Kidney capillary endothelial cell (primary cell): Measurements from ENCODE around the gene SLC16A11.
A peak's percentile ranks its signal among the peaks of the same experiment; 100 is the strongest.
"Not testable (repeated sequence)": the region's sequence is repeated elsewhere in the genome, so short reads cannot be mapped to it uniquely, and the experiment has no call there.

Experiments
- DNase-seq: peaks from one replicate; pipeline ENCODE4 v3.0.0-alpha.2; 2018; ENCODE audit warnings: low spot score

The SLC16A11 gene, protein sequence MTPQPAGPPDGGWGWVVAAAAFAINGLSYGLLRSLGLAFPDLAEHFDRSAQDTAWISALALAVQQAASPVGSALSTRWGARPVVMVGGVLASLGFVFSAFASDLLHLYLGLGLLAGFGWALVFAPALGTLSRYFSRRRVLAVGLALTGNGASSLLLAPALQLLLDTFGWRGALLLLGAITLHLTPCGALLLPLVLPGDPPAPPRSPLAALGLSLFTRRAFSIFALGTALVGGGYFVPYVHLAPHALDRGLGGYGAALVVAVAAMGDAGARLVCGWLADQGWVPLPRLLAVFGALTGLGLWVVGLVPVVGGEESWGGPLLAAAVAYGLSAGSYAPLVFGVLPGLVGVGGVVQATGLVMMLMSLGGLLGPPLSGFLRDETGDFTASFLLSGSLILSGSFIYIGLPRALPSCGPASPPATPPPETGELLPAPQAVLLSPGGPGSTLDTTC

DNA sequence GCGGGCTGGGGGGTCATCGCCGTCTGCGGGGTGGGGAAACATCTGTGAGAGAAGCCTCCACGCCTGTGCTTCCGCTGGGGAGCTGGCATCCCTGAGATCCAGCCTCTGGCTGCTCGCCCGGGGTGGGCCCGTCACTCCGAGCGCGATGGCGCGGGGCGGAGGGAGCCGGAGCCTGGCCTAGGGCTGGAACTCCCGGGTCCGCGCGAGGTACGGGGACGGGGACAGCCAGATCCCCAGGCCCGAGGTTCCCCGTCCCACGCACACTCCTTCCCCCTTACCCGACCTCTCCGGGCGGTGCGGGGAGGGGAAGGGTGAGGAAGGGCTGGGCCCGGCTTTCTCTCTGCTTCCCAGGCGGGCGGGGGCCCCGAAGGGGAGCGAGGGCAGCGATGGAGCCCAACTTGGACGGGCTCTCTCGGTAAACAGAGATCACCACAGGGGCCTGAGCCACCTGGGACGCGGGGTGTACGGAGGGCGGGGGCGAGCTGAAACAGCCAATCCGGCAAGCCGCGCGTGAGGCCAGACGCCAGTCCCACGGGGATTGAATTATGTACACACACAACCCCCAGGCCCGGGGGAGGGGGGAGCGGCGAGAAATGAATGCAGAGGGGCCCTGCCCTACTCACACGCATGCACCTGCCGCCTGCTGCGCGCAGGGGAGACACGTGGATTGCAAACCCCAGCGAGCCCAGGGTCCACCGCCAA, at the start of gene SLC16A11:
Gene SLC16A11 (minus strand): TSS at position 596 of the 702 bp plus-strand sequence. CDS start 579 bp downstream, at position 17.
- no peak for DNase-seq

DNA sequence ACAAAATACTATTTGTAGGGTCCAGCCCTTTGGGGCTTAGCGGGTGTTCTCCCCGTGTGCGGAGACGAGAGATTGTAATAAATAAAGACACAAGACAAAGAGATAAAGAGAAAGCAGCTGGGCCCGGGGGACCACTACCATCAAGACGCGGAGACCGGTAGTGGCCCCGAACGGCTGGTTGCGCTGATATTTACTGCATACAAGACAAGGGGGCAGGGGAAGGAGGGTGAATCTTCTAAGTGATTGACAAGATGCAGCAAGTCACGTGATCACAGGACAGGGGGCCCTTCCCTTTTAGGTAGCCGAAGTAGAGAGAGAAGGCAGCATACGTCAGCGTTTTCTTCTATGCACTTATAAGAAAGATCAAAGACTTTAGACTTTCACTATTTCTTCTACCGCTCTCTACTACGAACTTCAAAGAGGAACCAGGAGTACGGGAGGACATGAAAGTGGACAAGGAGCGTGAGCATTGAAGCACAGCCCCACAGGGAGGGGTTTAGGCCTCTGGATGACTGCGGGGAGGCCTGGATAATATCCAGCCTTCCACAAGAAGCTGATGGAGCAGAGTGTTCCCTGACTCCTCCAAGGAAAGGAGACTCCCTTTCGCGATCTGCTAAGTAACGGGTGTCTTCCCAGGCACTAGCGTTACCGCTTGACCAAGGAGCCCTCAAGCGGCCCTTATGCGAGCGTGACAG, 47.6 kb upstream of the SLC16A11 start:
- not testable (repeated sequence) for DNase-seq

DNA sequence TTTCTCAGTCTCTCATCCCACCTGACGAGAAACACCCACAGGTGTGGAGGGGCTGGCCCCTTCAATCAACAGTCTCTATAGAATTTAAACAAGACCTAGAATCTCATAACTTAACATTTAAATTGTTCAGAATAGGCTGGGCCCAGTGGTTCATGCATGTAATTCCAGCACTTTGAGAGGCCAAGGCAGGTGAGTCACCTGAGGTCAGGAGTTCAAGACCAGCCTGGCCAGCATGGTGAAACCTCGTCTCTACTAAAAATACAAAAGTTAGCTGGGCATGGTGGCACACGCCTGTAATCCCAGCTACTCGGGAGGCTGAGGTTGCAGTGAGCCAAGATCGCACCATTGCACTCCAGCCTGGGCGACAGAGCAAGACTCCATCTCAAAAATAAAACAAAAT, 45.7 kb upstream of the SLC16A11 start:
- not testable (repeated sequence) for DNase-seq

DNA sequence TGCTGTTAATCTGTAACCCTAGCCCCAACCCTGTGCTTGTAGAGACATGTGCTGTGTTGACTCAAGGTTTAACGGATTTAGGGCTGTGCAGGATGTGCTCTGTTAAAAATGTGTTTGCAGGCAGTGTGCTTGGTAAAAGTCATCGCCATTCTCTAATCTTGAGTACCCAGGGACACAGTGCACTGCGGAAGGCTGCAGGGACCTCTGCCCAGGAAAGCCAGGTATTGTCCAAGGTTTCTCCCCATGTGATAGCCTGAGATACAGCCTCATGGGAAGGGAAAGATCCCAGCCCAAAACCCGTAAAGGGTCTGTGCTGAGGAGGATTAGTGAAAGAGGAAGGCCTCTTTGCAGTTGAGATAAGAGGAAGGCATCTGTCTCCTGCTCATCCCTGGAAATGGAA, 44.5 kb upstream of the SLC16A11 start:
- DNase-seq: not testable (repeated sequence)

DNA sequence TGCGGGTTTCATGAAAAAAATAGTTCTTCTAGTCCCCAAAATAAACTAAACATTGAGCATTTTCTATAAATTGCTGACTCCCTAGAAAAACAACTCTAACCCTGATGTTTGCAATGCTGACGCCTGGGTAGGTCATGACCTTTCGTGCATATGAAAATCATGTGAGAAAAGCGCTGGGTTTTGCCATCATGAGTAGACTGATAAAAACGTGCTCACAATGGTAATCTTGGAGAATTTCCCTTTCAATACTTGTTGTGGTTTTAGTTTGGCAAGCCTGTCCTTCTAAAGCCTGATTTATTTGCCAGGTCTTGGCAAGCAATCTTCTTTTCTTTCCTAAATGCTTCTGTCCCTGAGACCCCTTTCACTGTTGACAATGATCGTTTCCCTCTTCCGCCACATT, 40.2 kb upstream of the SLC16A11 start:
- no peak for DNase-seq

DNA sequence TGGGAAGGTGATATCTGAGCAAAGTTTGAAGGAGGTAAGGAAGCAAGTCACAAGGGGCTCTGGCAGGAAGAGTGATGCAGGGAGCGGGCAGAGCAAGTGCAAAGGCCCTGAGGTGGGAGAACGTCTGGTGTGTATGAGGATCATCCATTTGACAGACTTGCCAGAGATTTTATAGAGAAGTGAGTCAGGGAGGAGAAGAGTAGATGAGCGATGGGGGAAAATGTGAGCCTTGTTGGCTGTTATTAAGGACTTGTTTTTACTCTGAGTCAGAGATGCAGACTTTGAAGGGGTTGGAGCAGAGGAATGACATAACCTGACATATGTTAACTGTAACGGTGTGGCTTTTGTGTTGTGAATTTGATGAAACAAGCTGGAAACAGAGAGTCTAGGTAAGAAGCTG, 39.7 kb upstream of the SLC16A11 start:
- no peak for DNase-seq

DNA sequence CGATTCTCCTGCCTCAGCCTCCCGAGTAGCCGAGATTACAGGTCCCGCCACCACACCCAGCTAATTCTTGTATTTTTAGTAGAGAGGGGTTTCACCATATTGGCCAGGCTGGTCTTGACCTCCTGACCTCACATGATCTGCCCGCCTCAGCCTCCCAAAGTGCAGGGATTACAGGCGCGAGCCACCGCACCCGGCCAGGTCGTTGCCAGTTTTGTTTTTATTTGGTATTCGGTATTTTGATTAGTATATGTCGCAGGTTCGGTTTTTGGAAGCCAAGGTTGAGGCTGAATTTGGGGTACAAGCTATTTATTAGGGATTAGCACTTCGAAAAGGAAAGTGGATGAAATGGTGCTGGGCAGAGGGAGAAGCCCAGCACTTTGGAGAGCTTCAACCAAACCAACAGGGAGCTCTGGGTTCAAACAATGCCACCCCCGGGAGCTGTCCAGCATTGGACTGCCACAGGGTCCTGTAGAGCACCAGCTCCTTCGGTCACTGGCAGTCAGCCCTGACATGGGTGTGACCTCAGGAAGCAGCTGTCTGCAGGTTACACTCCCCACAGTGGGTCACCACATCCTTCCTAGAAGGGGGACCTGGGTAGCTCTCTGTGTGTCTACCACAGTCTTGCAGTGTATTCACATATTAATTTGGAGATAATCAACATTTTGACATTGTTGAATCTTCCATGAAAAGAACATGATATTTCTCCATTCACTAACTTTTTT, 37.6 kb upstream of the SLC16A11 start:
- no peak for DNase-seq

DNA sequence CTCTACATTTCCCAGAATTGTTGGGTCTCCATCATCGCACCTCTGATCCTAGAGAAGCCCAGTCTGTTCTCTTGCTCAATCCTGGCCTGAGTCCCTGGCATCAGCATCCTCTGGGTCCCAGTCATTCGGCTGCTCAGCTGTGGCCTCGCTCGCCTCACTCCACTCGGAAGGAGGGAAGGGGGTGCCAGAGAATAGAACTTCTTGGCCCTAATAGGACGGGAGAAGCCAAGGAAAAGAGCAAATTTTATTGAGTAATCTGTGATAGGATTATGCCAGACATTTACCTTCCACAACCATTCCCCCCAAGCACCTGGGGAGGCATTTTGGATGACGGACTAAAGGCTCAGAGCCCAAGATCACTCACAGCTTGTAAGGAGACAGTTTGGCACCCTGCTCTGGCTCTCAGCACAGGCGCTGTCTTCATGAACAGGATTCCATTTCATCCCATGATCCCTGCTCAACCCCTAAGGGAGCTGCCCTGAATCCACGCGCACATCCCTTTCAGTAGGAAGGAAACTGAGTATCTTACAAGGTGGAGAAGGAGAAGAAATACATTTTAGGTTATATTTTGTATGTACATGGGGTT, 36.7 kb upstream of the SLC16A11 start:
- DNase-seq: no peak

DNA sequence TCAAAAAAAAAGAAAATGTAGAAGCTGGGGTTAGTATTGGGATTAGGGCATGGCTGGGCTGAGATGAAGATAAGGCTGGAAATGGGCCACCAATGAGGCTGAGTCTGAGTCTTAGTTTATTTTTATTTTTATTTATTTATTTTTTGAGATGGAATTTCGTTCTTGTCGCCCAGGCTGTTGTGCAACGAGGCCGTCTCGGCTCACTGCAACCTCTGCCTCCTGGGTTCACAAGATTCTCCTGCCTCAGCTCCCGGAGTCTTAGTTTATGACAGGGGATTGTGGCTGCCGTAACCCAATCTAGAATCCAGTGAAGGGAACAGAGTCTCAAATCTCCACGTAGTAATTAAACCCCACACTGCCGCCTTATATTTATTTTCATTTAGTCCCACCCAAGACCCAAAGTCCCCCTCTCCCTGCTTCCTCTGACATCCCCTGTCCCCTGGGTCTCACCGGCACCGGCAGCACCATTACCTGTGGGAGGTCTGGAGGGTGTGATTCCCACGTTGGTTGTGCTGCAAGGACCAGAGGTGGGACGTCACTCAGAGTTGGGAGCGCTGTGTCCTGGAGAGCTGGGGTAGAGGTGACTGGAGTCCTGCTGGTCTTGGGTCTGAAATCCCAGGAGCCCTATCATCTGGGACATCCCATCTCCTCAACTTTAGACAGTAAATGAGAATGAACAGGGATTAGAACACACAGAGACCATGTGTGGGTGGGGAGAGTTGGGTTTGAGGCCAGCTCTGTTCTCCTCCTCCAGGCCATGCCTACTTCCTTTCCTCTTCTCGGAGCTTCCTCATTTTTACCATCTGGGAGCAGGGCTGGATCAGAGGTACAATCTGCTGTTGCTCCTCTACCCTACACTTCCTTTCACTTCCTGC, 35.9 kb upstream of the SLC16A11 start, which contains the start of gene CLEC10A:
Gene CLEC10A (minus strand): TSS at position 671 of the 875 bp plus-strand sequence. CDS start 1,439 bp downstream, outside the sequence.
- DNase-seq: no peak

DNA sequence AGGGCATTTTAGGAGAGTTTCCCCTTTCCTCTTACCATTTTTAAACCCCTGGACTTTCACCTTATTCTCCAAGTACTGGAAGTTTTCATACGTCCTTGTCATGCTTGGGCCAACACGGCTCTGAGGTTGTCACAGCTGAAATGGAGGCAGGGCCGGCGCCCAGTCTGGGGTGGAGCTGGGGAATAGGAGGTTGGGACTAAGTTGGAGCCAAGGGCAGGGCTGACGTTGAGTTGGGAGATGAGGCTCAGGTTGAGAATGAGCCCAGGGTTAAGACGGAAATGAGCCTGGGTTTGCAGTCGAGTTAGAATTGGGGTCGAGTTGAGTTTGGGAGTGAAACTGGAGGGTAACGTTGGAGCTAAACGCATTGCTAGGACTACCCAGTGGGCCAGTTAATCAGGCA, 34.8 kb upstream of the SLC16A11 start:
- DNase-seq: no peak

DNA sequence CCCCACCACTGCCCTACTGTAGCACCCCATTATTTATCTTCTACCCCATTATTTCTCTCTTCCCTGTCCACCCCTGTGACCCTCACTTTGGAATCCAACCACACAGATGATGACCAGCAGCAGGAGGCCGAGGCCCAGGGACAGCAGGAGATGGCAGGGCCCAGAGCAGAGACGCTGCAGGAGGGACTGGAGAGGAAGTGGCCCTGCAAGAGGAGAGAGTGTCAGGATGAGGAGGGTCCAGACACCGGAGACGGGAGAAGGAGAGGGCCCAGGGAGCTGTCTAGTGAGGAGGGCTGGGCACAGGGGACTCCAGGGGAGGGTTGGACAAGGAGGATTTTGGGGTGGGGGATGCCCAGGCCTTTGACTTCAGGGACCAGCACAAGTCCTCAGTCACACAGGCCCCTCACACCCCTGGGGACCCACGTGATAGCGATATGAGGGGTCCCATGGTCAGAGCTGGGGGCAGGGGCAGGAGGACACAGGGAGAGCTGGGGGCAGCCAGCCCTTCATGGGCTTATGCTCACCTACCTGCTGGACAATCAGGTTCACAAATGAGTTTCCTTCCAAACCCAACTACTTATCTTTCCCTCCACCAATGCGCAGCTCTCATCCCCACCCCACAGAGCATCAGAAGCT, 34.1 kb upstream of the SLC16A11 start:
- DNase-seq: no peak

DNA sequence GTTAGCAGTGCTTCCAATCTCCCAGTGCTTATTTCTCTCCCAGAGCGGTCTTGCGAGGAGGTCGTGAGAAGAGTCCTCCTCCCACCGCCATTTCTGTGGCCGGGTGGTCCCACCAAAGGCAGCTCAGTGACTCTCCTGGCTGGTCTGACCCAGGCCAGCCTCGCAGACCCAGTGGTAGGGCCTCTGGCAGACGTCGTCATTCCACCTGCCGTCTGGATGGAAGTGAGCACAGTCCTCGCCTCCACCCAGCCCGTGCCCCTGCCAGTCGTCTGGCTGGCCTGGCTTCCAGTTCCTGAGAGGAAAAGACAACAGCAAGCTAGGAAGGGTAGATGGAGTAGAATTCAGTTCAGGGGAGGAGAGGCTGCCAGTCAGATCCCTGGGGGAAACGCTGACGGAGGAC, 31.0 kb upstream of the SLC16A11 start:
- no peak for DNase-seq

DNA sequence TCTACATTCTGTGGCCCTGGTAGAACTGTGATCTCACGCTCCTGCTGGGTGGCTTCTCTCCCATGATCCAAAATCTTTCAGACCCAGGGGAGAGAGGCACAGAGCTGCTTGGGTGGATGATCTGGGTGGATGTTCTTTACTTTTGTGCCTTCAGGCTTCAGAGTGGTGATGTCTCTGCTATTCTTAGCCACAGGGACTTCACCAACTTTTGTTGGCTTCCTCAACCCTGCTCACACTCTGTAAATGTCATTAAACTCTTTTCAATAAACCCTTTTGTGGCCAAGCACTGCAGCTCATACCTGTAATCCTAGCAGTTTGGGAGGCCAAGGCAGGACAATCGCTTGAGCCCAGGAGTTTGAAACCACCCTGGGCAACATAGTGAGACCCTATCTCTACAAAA, 28.5 kb upstream of the SLC16A11 start:
- no peak for DNase-seq

DNA sequence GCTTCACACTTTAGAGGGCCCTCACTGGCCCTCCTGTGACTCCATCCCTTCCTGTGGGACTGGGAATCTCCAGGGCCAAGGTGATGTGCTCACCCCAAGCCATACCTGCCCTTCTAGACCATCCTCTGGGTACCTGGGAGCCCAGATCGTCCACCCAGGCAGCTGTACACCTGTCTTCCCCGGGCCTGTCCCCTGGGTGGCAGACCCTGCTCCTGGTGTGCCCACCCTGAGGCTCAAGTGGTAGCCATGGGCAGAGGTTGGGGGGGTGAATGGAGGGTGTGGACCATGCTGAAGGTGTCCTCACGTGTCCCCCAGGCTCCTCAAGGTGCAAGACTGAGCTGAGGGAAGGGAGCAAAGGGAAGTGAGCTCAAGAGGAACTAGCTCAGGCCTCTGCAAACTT, 26.8 kb upstream of the SLC16A11 start:
- no peak for DNase-seq

DNA sequence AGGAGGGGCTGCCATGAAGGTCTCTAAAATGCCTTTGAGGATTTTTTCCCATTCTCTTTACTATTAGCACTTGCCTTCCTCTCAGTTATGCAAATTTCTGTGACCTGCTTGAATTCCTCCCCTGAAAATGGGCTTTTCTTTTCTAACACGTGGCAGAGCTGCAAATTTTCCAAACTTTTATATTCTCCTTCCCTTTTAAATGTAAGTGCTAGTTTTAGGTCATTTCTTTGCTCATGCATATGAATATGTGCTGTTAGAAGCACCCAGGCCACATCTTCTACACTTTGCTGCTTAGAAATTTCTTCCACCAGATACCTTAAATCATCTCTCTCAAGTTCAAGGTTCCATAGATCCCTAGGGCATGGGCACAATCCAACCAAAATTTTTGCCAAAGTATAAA, 24.4 kb upstream of the SLC16A11 start:
- DNase-seq: no peak

DNA sequence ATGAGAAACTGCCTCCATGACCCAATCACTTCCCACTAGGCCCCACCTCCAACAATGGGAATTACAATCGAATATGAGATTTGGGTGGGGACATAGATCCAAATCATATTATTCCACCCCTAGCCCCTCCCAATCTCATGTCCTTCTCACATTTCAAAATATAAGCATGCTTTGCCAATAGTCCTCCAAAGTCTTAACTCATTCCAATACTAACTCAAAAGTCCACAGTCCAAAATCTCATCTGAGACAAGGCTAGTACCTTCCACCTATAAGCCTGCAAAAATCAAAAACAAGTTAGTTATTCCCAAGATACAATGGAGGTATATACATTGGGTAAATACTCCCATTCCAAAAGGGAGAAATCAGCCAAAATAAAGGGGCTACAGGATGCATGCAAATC, 23.3 kb upstream of the SLC16A11 start:
- no peak for DNase-seq

DNA sequence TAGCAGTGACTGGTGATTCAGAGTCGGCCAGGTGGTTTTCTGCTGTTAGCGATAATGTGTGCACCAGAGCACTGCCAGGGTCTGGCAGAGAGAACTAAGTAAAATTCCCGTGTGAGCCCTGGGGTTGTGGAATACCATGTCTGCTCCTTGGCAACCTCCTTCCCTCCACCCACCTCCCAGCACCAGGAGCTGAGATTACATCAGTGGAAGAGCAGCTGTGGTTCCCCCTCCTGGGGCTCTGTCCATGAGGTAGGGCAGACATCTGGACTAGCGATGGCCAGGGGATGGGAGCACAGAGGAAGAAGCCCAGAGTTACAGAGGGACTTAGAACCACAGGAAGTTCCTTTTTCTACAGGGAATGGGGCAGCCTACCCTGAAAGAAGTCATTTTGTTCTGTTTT, 20.4 kb upstream of the SLC16A11 start:
- DNase-seq: no peak

DNA sequence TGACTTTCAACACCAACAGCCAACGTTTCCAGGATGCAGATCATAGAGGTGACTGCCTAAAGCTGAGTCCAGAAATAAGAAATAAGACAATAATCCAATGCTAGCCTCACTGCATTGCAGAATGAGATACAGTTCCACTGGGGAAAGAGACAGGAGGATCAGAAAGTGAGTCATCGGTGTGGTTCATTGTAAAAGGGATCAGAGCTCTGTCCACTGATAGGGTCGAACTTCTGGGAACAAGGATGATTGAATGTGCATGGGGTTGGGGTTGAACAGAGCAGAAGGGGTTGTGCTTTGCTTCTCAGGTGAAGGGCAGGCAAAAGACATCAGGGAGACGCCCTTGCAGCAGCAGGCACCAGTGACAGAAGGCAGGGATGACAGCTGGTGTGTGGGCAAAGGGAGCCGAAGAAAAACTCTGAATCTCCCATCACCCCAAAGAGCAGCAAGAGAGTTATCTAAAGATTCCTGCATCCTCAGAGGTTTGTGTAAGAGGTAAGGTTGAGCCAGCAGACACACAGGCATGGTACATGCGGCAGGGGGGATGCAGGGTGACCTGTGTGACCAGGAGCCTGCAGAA, 19.7 kb upstream of the SLC16A11 start:
- no peak for DNase-seq

DNA sequence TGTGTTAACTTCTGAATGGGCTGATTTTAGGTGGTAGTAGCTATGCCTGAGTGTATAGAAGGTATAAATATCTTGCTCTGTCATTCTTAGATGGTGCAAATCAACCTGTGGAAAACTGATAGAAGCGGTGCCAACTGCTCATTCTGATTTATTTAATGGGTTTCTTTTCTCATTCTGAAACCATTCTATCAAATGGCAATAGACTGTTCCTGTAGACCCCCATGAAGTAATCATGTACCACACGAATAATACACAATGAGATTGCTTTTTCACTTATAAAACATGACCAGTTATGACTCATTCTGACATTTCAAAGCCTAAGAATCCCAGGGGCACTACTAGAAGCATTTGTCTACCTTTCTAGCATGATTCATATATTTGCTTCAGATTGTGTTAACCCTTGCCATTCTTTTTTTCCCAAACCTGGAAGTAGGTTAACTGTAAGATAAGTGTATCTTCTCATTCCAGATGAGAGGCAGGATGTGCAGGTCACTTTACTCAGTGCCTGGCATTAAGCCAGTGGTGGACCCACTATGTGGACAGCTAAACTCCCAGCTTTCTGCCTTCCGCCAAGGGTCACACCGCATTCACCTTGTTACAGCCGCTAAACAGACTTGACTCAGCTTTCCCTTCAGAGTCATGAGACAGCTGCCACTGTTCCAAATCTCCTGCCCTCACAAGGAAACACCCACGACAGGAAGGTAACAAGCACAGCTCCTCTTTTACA, 16.4 kb upstream of the SLC16A11 start:
- DNase-seq: peak; percentile 96
